Right lobe of liver (tissue), 6 donors: ENCODE measurements around the gene MTMR2. TPM values are rescaled to one million over a fixed set of nuclear protein-coding genes. Genes with fewer than 3 reads are reported as not detected.

Experiments
- ATAC-seq, 4 donors: fragments of 200-7000 bp; cut with Tn5 transposase; one replicate each; pipeline ENCODE4 v1.9.1; 2020; ENCODE audit warnings: mild to moderate bottlenecking in 4 of 4, moderate library complexity in 4 of 4
- DNase-seq, 3 donors: peaks; one replicate each; pipeline ENCODE4 v3.0.0-alpha.2; 2020
- H3K27ac ChIP-seq, 3 donors: fragments of 200-600 bp; one replicate each; pipeline ENCODE4 v1.8.0; 2022
- H3K27me3 ChIP-seq, 2 donors: fragments of 200-600 bp; one replicate each; pipeline ENCODE4 v1.8.0; 2022
- H3K36me3 ChIP-seq, 4 donors: fragments of 200-600 bp; sonication (generic) in 1 of 4; one replicate each; pipeline versions ENCODE4 v1.5.1 to v1.8.0; 2017 to 2022; ENCODE audit warnings: control low read depth in 1 of 4
- H3K4me1 ChIP-seq, 4 donors: fragments of 200-600 bp; sonication (generic) in 1 of 4; one replicate each; pipeline versions ENCODE4 v1.5.1 to v1.8.0; 2017 to 2022; ENCODE audit warnings: control low read depth in 1 of 4
- H3K4me3 ChIP-seq, 3 donors: fragments of 200-600 bp; one replicate each; pipeline ENCODE4 v1.8.0; 2022
- H3K9me3 ChIP-seq, 4 donors: fragments of 200-600 bp; sonication (generic) in 1 of 4; one replicate each; pipeline versions ENCODE4 v1.5.1 to v1.8.0; 2017 to 2022; ENCODE audit warnings: control low read depth in 1 of 4
- CTCF ChIP-seq, 4 donors: fragments of 200-600 bp in 3 of 4; fragments of 450-650 bp in 1 of 4; IDR thresholded peaks; one replicate each; pipeline versions ENCODE4 v1.5.1 to v1.8.0; 2016 to 2022; ENCODE audit warnings: antibody characterized with exemption in 4 of 4, mild to moderate bottlenecking in 2 of 4
- POLR2A ChIP-seq: fragments of 450-650 bp; IDR thresholded peaks from one replicate; pipeline ENCODE4 v1.6.1; 2017; ENCODE audit warnings: antibody characterized with exemption, mild to moderate bottlenecking
- WGBS: methylation state at CpG from one replicate; pipeline ENCODE4 v1.1.6; 2018; ENCODE audit warnings: low coverage, low lambda C conversion rate; ENCODE audit not compliant: insufficient coverage; ENCODE audit errors: missing lambda C conversion rate; 5-methylcytosine and 5-hydroxymethylcytosine counted together
- intact Hi-C, 2 donors: fragments of 100-400 bp; cut with DNase I; formaldehyde crosslinking; loops; one replicate each; pipeline versions ENCODE4 v1.11.2 to v1.14.1; 2022
- total RNA-seq, 6 experiments: library from RNA; depleted of rRNA in 2 of 6; stranded (reverse); fragments of >200 nt in 2 of 6; fragmentation: NEBNext Ultra II Directional in 3 of 6; extraction: Animal tissue kit (Norgen Biotek cat#: 25700) in 3 of 6; gene quantifications; one replicate each; pipeline versions ENCODE4 v1.1.0 to v1.2.4, GENCODE V29; 2016 to 2023
- donor health status: DM: no; HTN: yes; CAD: no.
- donor health status: DM: no; HTN: no; CAD: no.
- donor health status: DM: no; HTN: no; CAD: no.
- donor health status: DM: no; HTN: yes; CAD: no.
- donor health status: DM: no; HTN: yes; CAD: no.

The MTMR2 gene
- total RNA-seq, 6 experiments from 2014 or later = 1.7 to 8.7 (median 3.9) TPM

- 97% methylated on average over 2 of the region's 2 CpGs for WGBS
- Histone ChIP-seq H3K9me3 (no peaks in the 10 kb centered on the region), H3K27me3 (no peaks in the 10 kb centered on the region), H3K4me1 (no peaks in the 10 kb centered on the region), H3K4me3 (no peak overlapping the region), H3K27ac (no peak overlapping the region), H3K36me3 (no peaks in the 10 kb centered on the region)
- TF ChIP-seq CTCF (IDR thresholded peaks at IDR 0.05) (no peak), POLR2A (no peak)
- ATAC-seq (no peak), DNase-seq (no peak)
- intact Hi-C loops = no loop called here
These were observed 70.0 kb downstream of the MTMR2 start for GRCh38 chr11:95853862-95854261.

GRCh38 chr11:95853138-95853537 lies 70.8 kb downstream of the MTMR2 start:
- H3K4me3 ChIP-seq = no peak overlapping the region
- TF ChIP-seq CTCF (IDR thresholded peaks at IDR 0.05) (no peak), POLR2A (no peak)
- intact Hi-C loops = no loop called here
- H3K27ac ChIP-seq = no peak overlapping the region
- H3K27me3 ChIP-seq = no peaks in the 10 kb centered on the region
- no peaks in the 10 kb centered on the region for H3K9me3 ChIP-seq
- no peaks in the 10 kb centered on the region for H3K4me1 ChIP-seq
- no peaks in the 10 kb centered on the region for H3K36me3 ChIP-seq
- no peak for DNase-seq
- no peak for ATAC-seq

- ATAC-seq = no peak
- Histone ChIP-seq H3K27me3 (no peaks in the 10 kb centered on the region), H3K36me3 (no peaks in the 10 kb centered on the region), H3K4me1 (no peaks in the 10 kb centered on the region), H3K9me3 (no peaks in the 10 kb centered on the region), H3K27ac (no peak overlapping the region), H3K4me3 (no peak overlapping the region)
- no peak for DNase-seq
- intact Hi-C loops = no loop called here
- TF ChIP-seq POLR2A = no peak
- TF ChIP-seq CTCF (IDR thresholded peaks at IDR 0.05) = no peak
These were observed 73.8 kb downstream of the MTMR2 start for GRCh38 chr11:95850137-95850536.

- DNase-seq (no peak), ATAC-seq (peak; percentile 77 to 84 (median 82))
- Histone ChIP-seq H3K4me3 (no peak overlapping the region), H3K27ac (no peak overlapping the region), H3K27me3 (no peaks in the 10 kb centered on the region), H3K9me3 (no peaks in the 10 kb centered on the region), H3K4me1 (no peaks in the 10 kb centered on the region), H3K36me3 (no peaks in the 10 kb centered on the region)
- TF ChIP-seq POLR2A = no peak
- peak; percentile 32 to 45 (median 36) for TF ChIP-seq CTCF (IDR thresholded peaks at IDR 0.05)
- intact Hi-C loops = no loop called here
- WGBS = 83% methylated on average over 6 of the region's 6 CpGs
These were observed 74.7 kb downstream of the MTMR2 start for GRCh38 chr11:95849087-95849825.

GRCh38 chr11:95845167-95845566 lies 78.7 kb downstream of the MTMR2 start:
- no peak overlapping the region for H3K4me3 ChIP-seq
- 100% methylated on average over 1 of the region's 1 CpG for WGBS
- H3K27ac ChIP-seq = no peak overlapping the region
- H3K27me3 ChIP-seq = no peaks in the 10 kb centered on the region
- intact Hi-C loops = no loop called here
- no peaks in the 10 kb centered on the region for H3K9me3 ChIP-seq
- no peak for ATAC-seq
- DNase-seq = no peak
- no peaks in the 10 kb centered on the region for H3K36me3 ChIP-seq
- H3K4me1 ChIP-seq = no peaks in the 10 kb centered on the region
- TF ChIP-seq CTCF (IDR thresholded peaks at IDR 0.05) (no peak), POLR2A (no peak)
